Muscle layer of colon (tissue), 2 donors: Measurements from ENCODE around the gene FAM180B.
"Not testable (repeated sequence)": the region's sequence is repeated elsewhere in the genome, so short reads cannot be mapped to it uniquely, and the experiment has no call there.

Source experiments
- H3K27ac ChIP-seq: one replicate; pipeline ENCODE4 v1.7.0; 2013; ENCODE audit warnings: low read depth, mild to moderate bottlenecking, low read length, moderate library complexity
- H3K27me3 ChIP-seq, 2 donors: one replicate each; pipeline ENCODE4 v1.7.0; 2013; ENCODE audit warnings: low read length in 2 of 2, mild to moderate bottlenecking in 2 of 2; ENCODE audit not compliant: insufficient read depth in 2 of 2, control insufficient read depth in 1 of 2
- H3K36me3 ChIP-seq: one replicate; pipeline ENCODE4 v1.7.0; 2013; ENCODE audit warnings: mild to moderate bottlenecking, low read length; ENCODE audit not compliant: insufficient read depth
- H3K4me1 ChIP-seq: one replicate; pipeline ENCODE4 v1.7.0; 2013; ENCODE audit warnings: mild to moderate bottlenecking, low read length; ENCODE audit not compliant: insufficient read depth
- H3K4me3 ChIP-seq, 2 donors: one replicate each; pipeline ENCODE4 v1.7.0; 2013; ENCODE audit warnings: low read length in 2 of 2, low read depth in 1 of 2, mild to moderate bottlenecking in 1 of 2, moderate library complexity in 1 of 2
- H3K9ac ChIP-seq: one replicate; pipeline ENCODE4 v1.7.0; 2013; ENCODE audit warnings: low read length
- H3K9me3 ChIP-seq: one replicate; pipeline ENCODE4 v1.7.0; 2013; ENCODE audit warnings: mild to moderate bottlenecking, low read length
- donor health status: abdominal sarcoma.
- donor health status: Adenocarcinoma of cecum.

FAM180B gene

DNA sequence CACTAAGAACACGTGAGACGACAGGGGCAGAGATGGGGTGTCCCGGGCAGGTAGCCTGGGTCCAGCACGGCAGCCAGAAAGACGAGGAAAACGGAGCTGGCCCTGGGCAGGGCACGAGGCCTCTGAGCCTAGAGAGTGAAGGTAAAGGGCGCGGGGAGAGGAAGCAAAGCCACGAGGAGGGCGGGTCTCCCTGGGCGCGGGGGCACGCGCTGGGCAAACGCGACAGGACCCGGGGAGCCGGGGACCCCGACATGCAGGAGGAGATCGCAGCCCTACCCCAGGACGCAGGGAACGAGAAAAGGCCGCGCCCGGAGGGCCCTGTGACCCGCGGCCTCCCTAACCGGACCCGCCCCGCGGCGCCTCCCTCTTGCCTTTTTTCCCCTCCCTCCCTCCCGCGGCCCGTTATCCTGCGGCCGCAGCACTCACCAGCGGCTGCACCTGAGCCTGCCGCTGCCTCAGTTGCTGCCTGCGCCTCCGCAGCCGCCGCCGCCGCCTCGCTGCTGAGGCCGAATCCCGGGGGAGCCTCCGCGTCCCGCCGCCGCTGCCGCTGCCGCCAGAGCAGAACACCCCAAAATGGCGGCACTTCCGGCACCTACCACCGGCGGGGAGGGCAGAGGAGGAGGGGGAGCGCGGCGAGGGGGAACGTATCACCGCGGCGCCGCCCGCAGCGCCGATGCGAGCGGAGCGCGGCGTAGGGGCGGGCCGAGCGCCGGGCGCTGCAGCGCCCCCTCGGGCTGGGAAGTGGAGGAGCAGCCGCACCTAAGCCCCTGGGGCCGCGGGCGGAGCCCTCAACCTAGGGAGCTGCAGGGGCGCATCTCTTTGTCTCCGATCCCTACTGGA, 33.7 kb upstream of the FAM180B start, which contains the start of gene CELF1:
TSS of gene CELF1 (minus strand) at position 567 of the 840 bp plus-strand sequence. CDS start 53,609 bp downstream, outside the sequence.
- Histone ChIP-seq H3K9me3 (no peaks in the 10 kb centered on the region), H3K36me3 (no peaks in the 10 kb centered on the region), H3K27me3 (no peaks in the 10 kb centered on the region), H3K9ac (peak within 1 kb of the TSS; percentile 78), H3K4me1 (peaks cover 25% of the 10 kb centered on the region), H3K27ac (peak within 1 kb of the TSS; percentile 86), H3K4me3 (peak within 1 kb of the TSS; percentile 76 to 98)

DNA sequence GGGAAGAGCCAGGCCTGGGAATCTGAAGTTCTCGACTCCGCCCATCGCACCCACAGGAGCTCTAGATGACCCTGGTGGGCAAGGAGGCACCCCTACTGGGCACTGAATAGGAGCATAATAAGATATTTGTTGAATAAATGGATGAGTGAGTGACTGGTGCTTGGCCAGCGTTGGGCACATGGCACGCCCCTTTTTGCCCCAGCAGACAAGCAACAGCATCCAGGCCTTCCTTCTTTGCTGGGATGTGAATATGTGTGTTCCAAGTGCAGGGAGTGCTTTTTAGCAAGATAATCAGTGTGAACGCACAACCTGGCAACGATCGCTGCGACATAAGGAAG, 33.1 kb upstream of the FAM180B start:
- Histone ChIP-seq H3K4me1 (peaks cover 25% of the 10 kb centered on the region), H3K9ac (no peak overlapping the region), H3K9me3 (no peaks in the 10 kb centered on the region), H3K36me3 (no peaks in the 10 kb centered on the region), H3K27ac (peak overlapping the region; percentile 85), H3K27me3 (no peaks in the 10 kb centered on the region), H3K4me3 (peak overlapping the region; percentile 37 to 71)

DNA sequence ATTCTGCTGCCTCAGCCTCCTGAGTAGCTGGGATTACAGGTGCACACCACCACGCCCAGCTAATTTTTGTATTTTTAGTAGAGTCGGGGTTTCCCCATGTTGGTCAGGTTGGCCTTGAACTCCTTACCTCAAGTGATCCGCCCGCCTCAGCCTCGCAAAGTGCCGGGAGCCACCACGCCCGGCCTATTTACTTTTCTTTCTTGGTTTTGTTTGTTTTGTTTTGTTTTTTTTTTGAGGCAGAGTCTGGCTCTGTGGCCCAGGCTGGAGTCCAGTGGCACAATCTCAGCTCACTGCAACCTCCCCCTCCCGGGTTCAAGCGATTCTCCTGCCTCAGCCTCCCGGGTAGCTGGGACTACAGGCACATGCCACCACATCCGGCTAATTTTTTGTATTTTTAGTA, 29.5 kb upstream of the FAM180B start:
- not testable (repeated sequence) for H3K4me1 ChIP-seq, H3K27me3 ChIP-seq, H3K9me3 ChIP-seq, H3K27ac ChIP-seq, H3K4me3 ChIP-seq, H3K36me3 ChIP-seq, H3K9ac ChIP-seq

DNA sequence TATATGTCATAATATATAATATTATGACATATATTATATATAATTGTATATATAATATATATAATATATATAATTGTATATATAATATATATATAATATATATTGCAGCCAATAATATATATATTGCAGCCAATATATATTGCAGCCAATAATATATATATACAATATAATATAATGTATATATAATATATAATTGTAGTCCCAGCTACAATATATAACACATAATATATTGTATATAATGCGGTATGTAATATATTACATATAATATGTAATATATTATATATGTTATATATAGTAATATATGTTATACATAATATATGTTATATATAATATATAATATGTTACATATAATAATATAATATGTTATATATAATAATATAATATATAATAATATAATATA, 27.8 kb upstream of the FAM180B start:
- Histone ChIP-seq H3K27me3 (no peaks in the 10 kb centered on the region), H3K36me3 (no peaks in the 10 kb centered on the region), H3K27ac (no peak overlapping the region), H3K4me1 (no peaks in the 10 kb centered on the region), H3K9ac (no peak overlapping the region), H3K9me3 (no peaks in the 10 kb centered on the region), H3K4me3 (no peak overlapping the region)

DNA sequence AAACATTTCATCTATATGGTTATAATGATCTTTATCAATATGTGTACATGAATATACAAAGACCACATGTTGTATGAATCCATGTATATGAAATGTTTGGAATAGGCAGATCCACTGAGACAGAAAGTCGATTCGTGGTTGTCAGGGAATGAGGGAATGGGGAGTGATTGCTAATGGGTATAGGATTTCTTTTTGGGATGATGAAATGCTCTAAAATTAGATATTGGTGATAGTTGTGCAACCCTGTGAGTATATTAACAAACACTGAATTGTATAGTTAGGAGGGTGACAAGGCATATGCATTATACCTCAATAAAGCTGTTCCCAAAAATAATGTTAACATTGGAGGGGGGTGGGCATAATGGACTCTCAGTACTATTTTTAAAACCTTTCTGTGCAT, 26.1 kb upstream of the FAM180B start:
- Histone ChIP-seq H3K27ac (no peak overlapping the region), H3K4me3 (no peak overlapping the region), H3K9me3 (no peaks in the 10 kb centered on the region), H3K4me1 (no peaks in the 10 kb centered on the region), H3K9ac (no peak overlapping the region), H3K36me3 (no peaks in the 10 kb centered on the region), H3K27me3 (no peaks in the 10 kb centered on the region)

DNA sequence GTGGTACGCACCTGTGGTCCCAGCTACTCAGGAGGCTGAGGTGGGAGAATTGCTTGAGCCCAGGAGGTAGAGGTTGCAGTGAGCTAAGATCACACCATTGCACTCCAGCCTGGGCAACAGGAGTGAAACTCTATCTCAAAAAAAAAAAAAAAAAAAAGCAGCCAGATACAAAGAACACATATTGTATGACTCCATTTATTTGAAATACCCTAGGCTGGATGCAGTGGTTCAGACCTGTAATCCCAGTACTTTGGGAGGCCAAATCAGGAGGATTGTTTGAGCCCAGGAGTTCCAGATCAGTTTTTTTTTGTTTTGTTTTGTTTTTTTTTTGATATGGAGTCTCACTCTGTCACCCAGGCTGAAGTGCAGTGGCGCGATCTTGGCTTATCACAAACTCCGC, 24.1 kb upstream of the FAM180B start:
- not testable (repeated sequence) for H3K9me3 ChIP-seq, H3K27me3 ChIP-seq, H3K9ac ChIP-seq, H3K27ac ChIP-seq, H3K36me3 ChIP-seq, H3K4me3 ChIP-seq, H3K4me1 ChIP-seq

DNA sequence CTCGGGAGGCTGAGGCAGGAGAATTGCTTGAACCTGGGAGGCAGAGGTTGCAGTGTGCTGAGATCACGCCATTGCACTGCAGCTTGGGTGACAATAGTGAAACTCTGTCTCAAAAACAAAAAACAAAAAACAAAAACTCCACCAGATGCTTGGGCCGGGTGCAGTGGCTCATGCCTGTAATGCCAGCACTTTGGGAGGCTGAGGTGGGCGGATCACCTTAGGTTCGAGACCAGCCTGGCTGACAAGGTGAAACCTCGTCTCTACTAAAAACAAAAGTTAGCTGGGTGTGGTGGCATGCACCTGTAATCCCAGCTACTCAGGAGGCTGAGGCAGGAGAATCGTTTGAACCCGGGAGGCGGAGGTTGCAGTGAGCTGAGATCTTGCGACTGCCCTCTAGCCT, 22.1 kb upstream of the FAM180B start:
- not testable (repeated sequence) for H3K36me3 ChIP-seq, H3K4me3 ChIP-seq, H3K9me3 ChIP-seq, H3K27ac ChIP-seq, H3K4me1 ChIP-seq, H3K9ac ChIP-seq, H3K27me3 ChIP-seq

DNA sequence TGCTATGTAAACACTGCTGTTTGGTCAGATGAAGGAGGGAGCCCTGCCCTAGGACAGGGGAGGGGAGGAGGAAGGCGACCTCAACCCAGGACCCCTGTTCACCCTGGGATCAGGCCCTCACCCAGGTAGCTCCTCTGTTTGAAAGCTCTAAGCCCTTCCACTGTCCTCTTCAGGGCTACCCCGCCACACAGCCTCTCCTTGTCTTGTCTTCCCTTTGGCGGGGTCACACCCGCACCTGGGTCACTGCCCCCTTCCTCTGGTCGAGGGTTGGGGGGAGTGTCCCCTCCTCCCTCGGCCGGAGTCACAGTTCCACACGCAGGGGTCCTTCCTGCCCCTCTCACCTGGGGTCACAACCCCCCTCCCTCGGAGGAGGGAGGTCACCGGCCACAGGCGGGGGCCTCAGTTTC, 21.5 kb upstream of the FAM180B start:
- Histone ChIP-seq H3K36me3 (peaks cover 6% of the 10 kb centered on the region), H3K4me1 (peaks cover 7% of the 10 kb centered on the region)

DNA sequence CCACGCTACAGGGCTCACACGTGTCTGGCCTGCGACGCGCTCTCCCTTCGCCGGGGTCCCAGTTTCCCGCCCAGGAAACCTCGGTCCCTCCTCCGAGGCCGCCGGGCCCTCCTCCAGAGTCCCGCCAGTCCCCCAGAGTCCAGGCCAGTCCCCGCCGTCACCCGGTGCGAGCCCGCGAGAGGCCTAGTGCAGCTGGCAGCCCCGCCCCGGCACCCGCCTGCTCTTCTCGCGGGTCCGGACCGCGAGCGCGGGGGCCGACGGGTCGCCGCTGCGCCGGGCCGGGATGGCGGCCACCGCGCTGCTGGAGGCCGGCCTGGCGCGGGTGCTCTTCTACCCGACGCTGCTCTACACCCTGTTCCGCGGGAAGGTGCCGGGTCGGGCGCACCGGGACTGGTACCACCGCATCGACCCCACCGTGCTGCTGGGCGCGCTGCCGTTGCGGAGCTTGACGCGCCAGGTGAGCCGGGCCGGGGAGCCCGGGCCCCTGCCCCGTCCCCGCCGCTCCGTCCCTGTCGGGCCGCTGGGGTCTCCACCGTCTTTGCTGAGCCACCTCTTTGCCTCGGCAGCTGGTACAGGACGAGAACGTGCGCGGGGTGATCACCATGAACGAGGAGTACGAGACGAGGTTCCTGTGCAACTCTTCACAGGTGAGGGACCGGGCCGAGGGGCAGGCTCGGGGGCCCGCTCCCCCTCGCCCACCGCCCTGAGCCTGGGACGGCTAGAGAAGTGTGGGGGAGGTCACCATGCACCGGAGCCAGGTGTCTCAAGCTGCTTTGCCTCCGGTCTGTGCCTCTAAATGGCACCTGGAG, 20.9 kb upstream of the FAM180B start, which contains the start of gene PTPMT1:
TSS of gene PTPMT1 (plus strand) at position 260 of the 809 bp plus-strand sequence. CDS start at position 284, 24 bp downstream.
- Histone ChIP-seq H3K27ac (peak within 1 kb of the TSS; percentile 88), H3K4me3 (peak within 1 kb of the TSS; percentile 95 to 98), H3K4me1 (peaks cover 7% of the 10 kb centered on the region), H3K9me3 (no peaks in the 10 kb centered on the region), H3K36me3 (peaks cover 12% of the 10 kb centered on the region), H3K27me3 (no peaks in the 10 kb centered on the region), H3K9ac (peak within 1 kb of the TSS; percentile 66)

More for the DNA sequence above, 21.5 kb upstream of the FAM180B start:
- Histone ChIP-seq H3K9me3 (no peaks in the 10 kb centered on the region), H3K27ac (no peak overlapping the region), H3K9ac (peak overlapping the region; percentile 66), H3K4me3 (peak overlapping the region; percentile 95 to 98), H3K27me3 (no peaks in the 10 kb centered on the region)

DNA sequence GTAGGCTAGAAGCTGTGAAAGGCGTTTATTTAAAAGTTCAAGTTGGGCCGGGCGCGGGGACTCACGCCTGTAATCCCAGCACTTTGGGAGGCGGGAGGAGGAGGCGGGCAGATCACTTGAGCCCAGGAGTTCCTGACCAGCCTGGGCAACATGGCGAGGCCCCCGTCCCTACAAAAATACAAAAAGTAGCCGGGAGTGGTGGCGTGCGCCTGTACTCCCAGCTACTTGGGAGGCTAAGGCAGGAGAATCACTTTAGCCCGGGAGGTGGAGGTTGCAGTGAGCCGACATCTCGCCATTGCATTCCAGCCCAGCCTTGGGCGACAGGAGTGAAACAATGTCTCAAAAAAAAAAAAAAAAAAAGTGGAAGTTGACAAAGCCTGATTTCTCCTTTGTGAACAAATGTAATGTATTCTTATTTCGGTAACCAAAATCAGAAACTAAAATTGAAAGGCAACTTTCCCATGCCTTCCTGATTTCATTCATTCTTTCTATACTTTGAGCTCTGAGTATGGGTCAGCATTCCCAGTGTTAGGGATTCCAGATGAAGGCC, 20.3 kb upstream of the FAM180B start:
- no peaks in the 10 kb centered on the region for H3K9me3 ChIP-seq
- H3K4me1 ChIP-seq: peaks cover 7% of the 10 kb centered on the region
- peak overlapping the region; percentile 88 for H3K27ac ChIP-seq
- peak overlapping the region; percentile 95 to 98 for H3K4me3 ChIP-seq
- peaks cover 19% of the 10 kb centered on the region for H3K36me3 ChIP-seq
- H3K9ac ChIP-seq: peak overlapping the region; percentile 66
- H3K27me3 ChIP-seq: no peaks in the 10 kb centered on the region

DNA sequence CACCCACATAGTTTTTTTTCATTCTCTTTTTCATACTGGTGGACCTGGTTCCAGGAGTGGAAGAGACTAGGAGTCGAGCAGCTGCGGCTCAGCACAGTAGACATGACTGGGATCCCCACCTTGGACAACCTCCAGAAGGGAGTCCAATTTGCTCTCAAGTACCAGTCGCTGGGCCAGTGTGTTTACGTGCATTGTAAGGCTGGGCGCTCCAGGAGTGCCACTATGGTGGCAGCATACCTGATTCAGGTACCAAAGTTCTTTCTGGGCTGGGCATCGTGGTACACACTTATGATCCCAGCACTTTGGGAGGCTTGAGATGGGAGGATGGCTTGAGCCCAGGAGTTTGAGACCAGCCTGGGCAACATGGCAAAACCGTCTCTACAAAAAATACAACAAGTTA, 16.8 kb upstream of the FAM180B start:
- Histone ChIP-seq H3K9me3 (no peaks in the 10 kb centered on the region), H3K27ac (no peak overlapping the region), H3K9ac (no peak overlapping the region), H3K4me3 (no peak overlapping the region), H3K36me3 (peaks cover 45% of the 10 kb centered on the region), H3K4me1 (peaks cover 7% of the 10 kb centered on the region), H3K27me3 (no peaks in the 10 kb centered on the region)
